ENCODE measurements around the gene KCNQ1.

Gene KCNQ1

DNA sequence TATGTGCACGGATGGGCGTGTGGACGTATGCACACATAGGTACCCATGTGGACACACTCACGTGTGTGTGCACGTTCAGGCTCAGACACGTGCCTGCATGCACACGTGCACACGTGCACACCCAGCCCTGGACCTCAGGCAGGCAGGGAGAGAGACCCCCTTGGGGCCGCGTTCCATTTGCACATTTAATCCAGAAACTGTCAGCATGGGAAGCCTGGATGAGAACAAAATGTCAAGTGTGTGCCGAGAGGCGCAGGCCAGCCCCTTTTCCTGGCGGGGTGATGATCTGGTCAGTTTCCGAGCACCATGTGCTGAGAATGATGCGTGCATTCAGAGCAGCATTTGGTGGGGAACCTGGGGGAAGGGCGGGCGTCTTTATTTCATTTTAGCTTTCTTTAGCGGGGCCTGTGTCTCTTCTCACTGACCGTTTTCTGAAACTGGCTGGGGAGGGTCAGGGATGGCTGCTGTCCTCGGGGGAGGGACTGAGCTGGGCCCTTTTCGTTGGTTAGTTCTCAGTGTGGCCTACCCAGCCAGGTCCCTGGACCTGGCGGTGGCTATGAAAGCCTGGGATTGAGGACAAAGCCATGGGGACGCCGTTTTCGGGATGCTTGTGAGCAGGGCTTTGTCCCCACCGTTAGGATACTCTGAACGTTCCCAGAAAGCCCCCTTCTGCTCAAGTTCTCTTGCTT is 96.3 kb downstream of the KCNQ1 start:
- Histone ChIP-seq H3K4me2 (ENCODE audit: low read length) (no peak overlapping the region), H3K36me3 (ENCODE audit: insufficient read depth, low read length) (no peaks in the 10 kb centered on the region), H2AFZ (ENCODE audit: low read length) (no peak overlapping the region), H3K9me2 (ENCODE audit: low read depth, low read length) (no peaks in the 10 kb centered on the region), H3K27ac (ENCODE audit: low read depth, low read length, poor library complexity, severe bottlenecking) (no peak overlapping the region), H3K9me3 (ENCODE audit: low read length) (no peaks in the 10 kb centered on the region), H3F3A (ENCODE audit: insufficient read depth, low read length) (no peaks in the 10 kb centered on the region), H4K20me1 (ENCODE audit: insufficient read depth, low read length) (no peaks in the 10 kb centered on the region), H3K4me3 (ENCODE audit: low read depth, low read length, poor library complexity, severe bottlenecking) (no peak overlapping the region), H3K9ac (ENCODE audit: low read length) (no peak overlapping the region), H3K4me1 (ENCODE audit: insufficient read depth, low read length, severe bottlenecking) (no peaks in the 10 kb centered on the region), H3K27me3 (ENCODE audit: insufficient read depth, low read length) (peaks cover 3% of the 10 kb centered on the region; the same call in 1 of the 2 replicates), H3K79me2 (ENCODE audit: insufficient read depth, low read length) (no peaks in the 10 kb centered on the region)
- no peak for TF ChIP-seq EZH2 (IDR thresholded peaks at IDR 0.05; ENCODE audit: borderline replicate concordance, low read length)
- TF ChIP-seq, protein P1, sequence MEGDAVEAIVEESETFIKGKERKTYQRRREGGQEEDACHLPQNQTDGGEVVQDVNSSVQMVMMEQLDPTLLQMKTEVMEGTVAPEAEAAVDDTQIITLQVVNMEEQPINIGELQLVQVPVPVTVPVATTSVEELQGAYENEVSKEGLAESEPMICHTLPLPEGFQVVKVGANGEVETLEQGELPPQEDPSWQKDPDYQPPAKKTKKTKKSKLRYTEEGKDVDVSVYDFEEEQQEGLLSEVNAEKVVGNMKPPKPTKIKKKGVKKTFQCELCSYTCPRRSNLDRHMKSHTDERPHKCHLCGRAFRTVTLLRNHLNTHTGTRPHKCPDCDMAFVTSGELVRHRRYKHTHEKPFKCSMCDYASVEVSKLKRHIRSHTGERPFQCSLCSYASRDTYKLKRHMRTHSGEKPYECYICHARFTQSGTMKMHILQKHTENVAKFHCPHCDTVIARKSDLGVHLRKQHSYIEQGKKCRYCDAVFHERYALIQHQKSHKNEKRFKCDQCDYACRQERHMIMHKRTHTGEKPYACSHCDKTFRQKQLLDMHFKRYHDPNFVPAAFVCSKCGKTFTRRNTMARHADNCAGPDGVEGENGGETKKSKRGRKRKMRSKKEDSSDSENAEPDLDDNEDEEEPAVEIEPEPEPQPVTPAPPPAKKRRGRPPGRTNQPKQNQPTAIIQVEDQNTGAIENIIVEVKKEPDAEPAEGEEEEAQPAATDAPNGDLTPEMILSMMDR (IDR thresholded peaks at IDR 0.05; ENCODE audit: low read length): no peak

DNA sequence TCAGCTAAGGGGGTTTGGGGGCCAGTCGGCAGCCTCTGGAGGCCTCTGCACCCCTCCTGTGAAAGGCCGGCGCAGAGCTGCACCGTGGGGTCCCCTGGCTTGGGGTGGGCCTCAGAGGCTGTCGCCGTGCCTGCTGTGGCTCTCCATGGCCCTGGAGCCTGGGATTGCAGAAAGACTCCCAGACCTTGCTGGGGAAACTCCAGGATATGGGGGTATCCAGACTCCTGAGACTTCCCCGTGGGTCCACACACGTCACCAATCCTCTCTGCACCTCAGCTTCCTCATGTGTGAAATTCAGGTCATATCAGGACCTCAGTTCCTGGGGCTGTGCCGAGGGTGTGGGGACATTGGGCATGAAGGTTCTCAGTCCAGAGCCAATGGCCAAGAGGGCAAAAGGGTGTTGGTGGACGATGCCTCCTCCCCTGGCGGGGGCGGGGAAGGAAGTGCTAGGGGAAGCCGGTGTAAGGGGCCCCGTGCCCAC is 97.1 kb downstream of the KCNQ1 start:
- Histone ChIP-seq H3K27me3 (ENCODE audit: insufficient read depth, low read length) (peaks cover 3% of the 10 kb centered on the region; the same call in 1 of the 2 replicates), H3K4me3 (ENCODE audit: low read depth, low read length, poor library complexity, severe bottlenecking) (no peak overlapping the region), H3K79me2 (ENCODE audit: insufficient read depth, low read length) (no peaks in the 10 kb centered on the region), H3K27ac (ENCODE audit: low read depth, low read length, poor library complexity, severe bottlenecking) (no peak overlapping the region), H3K4me1 (ENCODE audit: insufficient read depth, low read length, severe bottlenecking) (no peaks in the 10 kb centered on the region), H3K4me2 (ENCODE audit: low read length) (no peak overlapping the region), H3K36me3 (ENCODE audit: insufficient read depth, low read length) (no peaks in the 10 kb centered on the region), H3F3A (ENCODE audit: insufficient read depth, low read length) (no peaks in the 10 kb centered on the region), H4K20me1 (ENCODE audit: insufficient read depth, low read length) (no peaks in the 10 kb centered on the region), H3K9me3 (ENCODE audit: low read length) (no peaks in the 10 kb centered on the region), H3K9ac (ENCODE audit: low read length) (no peak overlapping the region), H3K9me2 (ENCODE audit: low read depth, low read length) (no peaks in the 10 kb centered on the region), H2AFZ (ENCODE audit: low read length) (no peak overlapping the region)
- TF ChIP-seq, protein P1 (IDR thresholded peaks at IDR 0.05; ENCODE audit: low read length): no peak
- no peak for TF ChIP-seq EZH2 (IDR thresholded peaks at IDR 0.05; ENCODE audit: borderline replicate concordance, low read length)

DNA sequence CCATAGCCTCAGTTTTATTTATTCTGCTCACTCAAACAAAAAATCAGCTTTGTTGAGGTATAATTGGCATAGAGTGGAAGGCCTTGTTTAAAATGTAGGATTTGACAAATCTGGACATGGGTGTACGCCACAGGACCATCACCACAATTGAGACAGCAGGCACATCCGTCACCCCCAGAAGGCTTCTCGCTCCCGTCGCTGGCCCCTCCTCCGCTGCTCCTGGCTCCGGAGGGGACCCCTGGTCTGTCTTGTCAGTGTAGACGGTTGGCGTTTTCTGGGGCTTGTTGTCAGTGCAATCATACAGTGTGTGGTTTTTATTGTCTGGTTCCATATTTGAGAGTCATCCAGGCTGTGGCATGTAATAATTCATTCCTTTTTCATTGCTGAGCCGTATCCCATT is 97.6 kb downstream of the KCNQ1 start:
- H3K9ac ChIP-seq (ENCODE audit: low read length): no peak overlapping the region
- H4K20me1 ChIP-seq (ENCODE audit: insufficient read depth, low read length): no peaks in the 10 kb centered on the region
- H3K9me3 ChIP-seq (ENCODE audit: low read length): no peaks in the 10 kb centered on the region
- no peak overlapping the region for H3K4me3 ChIP-seq (ENCODE audit: low read depth, low read length, poor library complexity, severe bottlenecking)
- no peaks in the 10 kb centered on the region for H3K9me2 ChIP-seq (ENCODE audit: low read depth, low read length)
- TF ChIP-seq, protein P1 (IDR thresholded peaks at IDR 0.05; ENCODE audit: low read length): no peak
- TF ChIP-seq EZH2 (IDR thresholded peaks at IDR 0.05; ENCODE audit: borderline replicate concordance, low read length): no peak
- no peak overlapping the region for H3K27ac ChIP-seq (ENCODE audit: low read depth, low read length, poor library complexity, severe bottlenecking)
- H3K4me2 ChIP-seq (ENCODE audit: low read length): no peak overlapping the region
- no peaks in the 10 kb centered on the region for H3F3A ChIP-seq (ENCODE audit: insufficient read depth, low read length)
- no peaks in the 10 kb centered on the region for H3K4me1 ChIP-seq (ENCODE audit: insufficient read depth, low read length, severe bottlenecking)
- no peaks in the 10 kb centered on the region for H3K36me3 ChIP-seq (ENCODE audit: insufficient read depth, low read length)
- peaks cover 3% of the 10 kb centered on the region; the same call in 1 of the 2 replicates for H3K27me3 ChIP-seq (ENCODE audit: insufficient read depth, low read length)
- H2AFZ ChIP-seq (ENCODE audit: low read length): no peak overlapping the region
- no peaks in the 10 kb centered on the region for H3K79me2 ChIP-seq (ENCODE audit: insufficient read depth, low read length)
